Natural killer cell (primary cell): ENCODE measurements around the gene GLE1. TPM values are rescaled to one million over a fixed set of nuclear protein-coding genes. Genes with fewer than 3 reads are reported as not detected.

Experiments
- ATAC-seq, 3 donors: fragments of 150-1000 bp in 2 of 3; fragments of 200-7000 bp in 1 of 3; cut with Tn5 transposase; 1 replicate in 1 of 3; 2 replicates in 2 of 3; pipeline ENCODE4 v1.10.0; 2021; ENCODE audit warnings: mild to moderate bottlenecking in 2 of 3, moderate library complexity in 2 of 3
- DNase-seq, 2 donors: peaks; one replicate each; pipeline versions ENCODE4 v3.0.0 to v3.0.0-alpha.2; 2013 to 2021; ENCODE audit warnings: mixed read lengths in 1 of 2
- H3K27ac ChIP-seq: one replicate; pipeline ENCODE4 v1.5.1; 2013; ENCODE audit warnings: mild to moderate bottlenecking, low read length
- H3K27me3 ChIP-seq: one replicate; pipeline ENCODE4 v1.6.1; 2013; ENCODE audit warnings: low read length; ENCODE audit not compliant: control insufficient read depth, insufficient read depth
- H3K36me3 ChIP-seq: one replicate; pipeline ENCODE4 v1.6.1; 2013; ENCODE audit warnings: low read length; ENCODE audit not compliant: control insufficient read depth, insufficient read depth
- H3K4me1 ChIP-seq: one replicate; pipeline ENCODE4 v1.6.1; 2013; ENCODE audit warnings: low read length; ENCODE audit not compliant: control insufficient read depth, insufficient read depth
- H3K4me3 ChIP-seq: one replicate; pipeline ENCODE4 v1.5.1; 2013; ENCODE audit warnings: low read length
- H3K9me3 ChIP-seq: one replicate; pipeline ENCODE4 v1.6.1; 2013; ENCODE audit warnings: low read length; ENCODE audit not compliant: control insufficient read depth, insufficient read depth
- H3K27ac Mint-ChIP-seq, 2 donors: one replicate each; pipeline ENCODE4 v1.8.0; 2022; ENCODE audit warnings: mild to moderate bottlenecking in 2 of 2, mixed read lengths in 2 of 2, moderate library complexity in 1 of 2
- H3K27me3 Mint-ChIP-seq, 2 donors: one replicate each; pipeline ENCODE4 v1.8.0; 2022; ENCODE audit warnings: low read depth in 2 of 2, mixed read lengths in 2 of 2
- H3K36me3 Mint-ChIP-seq: one replicate; pipeline ENCODE4 v1.8.0; 2022; ENCODE audit warnings: mixed read lengths
- H3K4me1 Mint-ChIP-seq, 2 donors: one replicate each; pipeline ENCODE4 v1.8.0; 2022; ENCODE audit warnings: mixed read lengths in 2 of 2
- H3K4me3 Mint-ChIP-seq: one replicate; pipeline ENCODE4 v1.8.0; 2022; ENCODE audit warnings: mild to moderate bottlenecking, moderate library complexity, mixed read lengths
- H3K9me3 Mint-ChIP-seq, 2 donors: one replicate each; pipeline ENCODE4 v1.8.0; 2022; ENCODE audit warnings: mixed read lengths in 2 of 2
- WGBS: methylation state at CpG from one replicate; pipeline ENCODE4 v1.1.7; 2013; ENCODE audit warnings: missing lambda C conversion rate; ENCODE audit not compliant: insufficient coverage; 5-methylcytosine and 5-hydroxymethylcytosine counted together
- intact Hi-C: fragments of 100-400 bp; cut with micrococcal nuclease; formaldehyde crosslinking; loops from one replicate; pipeline ENCODE4 v1.14.2; 2022
- total RNA-seq, 4 donors: library from RNA; stranded (reverse); fragments of 120-200 nt in 1 of 4; gene quantifications; one replicate each; pipeline versions ENCODE4 v1.2.3 to v1.2.4, GENCODE V29; 2013 to 2022
- TF ChIP-seq, protein P1 (sequence below): fragments of 200-600 bp; IDR thresholded peaks from one replicate; pipeline ENCODE4 v1.8.0; 2022; ENCODE audit warnings: antibody characterized with exemption

The GLE1 gene
- total RNA-seq, 3 donors from 2014 or later (not counting 1 experiment from before 2014, with no cell fraction given): 21.2 to 33.3 (median 23.3) TPM

DNA sequence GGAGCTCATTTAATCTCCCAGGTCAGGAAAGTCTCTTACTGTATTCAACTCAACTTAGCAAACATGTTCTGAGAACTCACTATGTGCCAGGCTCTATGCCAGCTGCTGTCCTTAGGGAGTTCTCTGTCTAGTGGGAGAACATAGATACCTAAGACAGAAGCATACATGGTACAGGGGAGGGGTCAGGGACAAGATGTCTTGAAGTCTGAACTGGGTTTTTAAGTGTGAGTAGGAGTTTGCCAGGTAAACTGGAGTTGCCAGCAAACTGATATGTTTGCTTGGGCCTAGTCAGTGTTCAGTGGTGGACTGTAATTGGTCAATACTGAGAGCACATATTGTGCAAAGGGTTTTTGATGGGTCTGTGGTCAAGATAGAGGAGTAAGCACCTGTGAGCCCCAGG, 18.3 kb upstream of the GLE1 start:
- TF ChIP-seq, protein P1, sequence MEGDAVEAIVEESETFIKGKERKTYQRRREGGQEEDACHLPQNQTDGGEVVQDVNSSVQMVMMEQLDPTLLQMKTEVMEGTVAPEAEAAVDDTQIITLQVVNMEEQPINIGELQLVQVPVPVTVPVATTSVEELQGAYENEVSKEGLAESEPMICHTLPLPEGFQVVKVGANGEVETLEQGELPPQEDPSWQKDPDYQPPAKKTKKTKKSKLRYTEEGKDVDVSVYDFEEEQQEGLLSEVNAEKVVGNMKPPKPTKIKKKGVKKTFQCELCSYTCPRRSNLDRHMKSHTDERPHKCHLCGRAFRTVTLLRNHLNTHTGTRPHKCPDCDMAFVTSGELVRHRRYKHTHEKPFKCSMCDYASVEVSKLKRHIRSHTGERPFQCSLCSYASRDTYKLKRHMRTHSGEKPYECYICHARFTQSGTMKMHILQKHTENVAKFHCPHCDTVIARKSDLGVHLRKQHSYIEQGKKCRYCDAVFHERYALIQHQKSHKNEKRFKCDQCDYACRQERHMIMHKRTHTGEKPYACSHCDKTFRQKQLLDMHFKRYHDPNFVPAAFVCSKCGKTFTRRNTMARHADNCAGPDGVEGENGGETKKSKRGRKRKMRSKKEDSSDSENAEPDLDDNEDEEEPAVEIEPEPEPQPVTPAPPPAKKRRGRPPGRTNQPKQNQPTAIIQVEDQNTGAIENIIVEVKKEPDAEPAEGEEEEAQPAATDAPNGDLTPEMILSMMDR: no peak
- H3K4me1 Mint-ChIP-seq: no peaks in the 10 kb centered on the region
- Histone ChIP-seq H3K27ac (no peak overlapping the region), H3K36me3 (peaks cover 73% of the 10 kb centered on the region), H3K4me1 (no peaks in the 10 kb centered on the region), H3K9me3 (no peaks in the 10 kb centered on the region), H3K27me3 (no peaks in the 10 kb centered on the region), H3K4me3 (no peak overlapping the region)
- intact Hi-C loops: no loop called here
- no peaks in the 10 kb centered on the region for H3K9me3 Mint-ChIP-seq
- H3K27me3 Mint-ChIP-seq: no peaks in the 10 kb centered on the region
- no peak overlapping the region for H3K4me3 Mint-ChIP-seq
- peaks cover 13% of the 10 kb centered on the region for H3K36me3 Mint-ChIP-seq
- DNase-seq (no peak), ATAC-seq (no peak)
- peak overlapping the region in 1 of 2 donors; percentile 28 for H3K27ac Mint-ChIP-seq

DNA sequence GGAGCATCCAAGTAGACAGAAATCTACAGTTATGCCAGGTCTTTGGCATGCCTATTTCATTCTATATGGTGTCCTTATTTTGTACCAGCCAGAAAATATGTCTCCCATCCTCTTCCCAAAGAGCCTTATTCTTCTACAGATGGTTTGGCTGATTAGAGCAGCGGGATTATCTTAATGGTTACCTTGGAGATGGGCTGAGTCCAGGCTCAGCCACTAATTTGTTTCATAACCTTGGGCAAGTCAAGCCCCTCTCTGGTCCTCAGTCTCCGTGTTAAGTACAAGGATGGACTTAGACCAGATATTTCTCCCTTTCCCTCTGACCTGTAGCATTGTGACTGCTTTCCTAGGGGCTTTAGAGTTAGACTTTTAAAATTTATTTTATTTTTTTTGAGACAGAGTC, 11.1 kb upstream of the GLE1 start:
- peaks cover 18% of the 10 kb centered on the region for H3K36me3 Mint-ChIP-seq
- 100% methylated on average over 2 of the region's 2 CpGs for WGBS
- H3K27ac ChIP-seq: no peak overlapping the region

DNA sequence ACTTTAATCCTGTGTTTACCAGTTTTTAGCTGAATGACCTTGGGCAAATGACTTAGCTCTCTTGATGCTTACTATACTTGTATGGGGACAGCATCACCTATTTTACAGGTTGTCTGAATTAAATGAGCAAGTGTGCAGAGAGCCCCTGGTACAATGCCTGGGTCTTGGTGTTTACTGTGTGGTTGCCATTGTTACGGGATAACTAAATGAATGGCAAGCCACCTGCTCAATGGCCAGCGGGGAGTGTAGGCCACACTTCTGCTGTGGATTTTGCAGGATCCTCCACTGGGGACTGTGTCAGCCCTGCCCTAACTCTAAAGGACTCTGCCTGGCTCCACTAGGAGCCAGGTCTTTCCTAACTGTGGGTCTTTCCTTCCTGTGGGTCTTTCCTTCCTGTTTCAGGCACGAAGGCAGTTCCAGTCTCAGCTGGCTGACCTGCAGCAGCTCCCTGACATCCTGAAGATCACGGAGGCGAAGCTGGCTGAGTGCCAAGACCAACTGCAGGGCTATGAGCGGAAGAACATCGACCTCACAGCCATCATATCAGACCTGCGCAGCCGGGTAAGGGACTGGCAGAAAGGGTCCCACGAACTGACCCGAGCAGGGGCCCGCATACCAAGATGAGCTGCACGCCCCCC, 10.3 kb upstream of the GLE1 start:
- H3K36me3 ChIP-seq: peaks cover 70% of the 10 kb centered on the region
- TF ChIP-seq, protein P1: no peak
- H3K4me3 Mint-ChIP-seq: no peak overlapping the region
- no peaks in the 10 kb centered on the region for H3K27me3 ChIP-seq
- ATAC-seq (no peak), DNase-seq (peak in 1 of 2 donors; percentile 44)
- H3K27ac ChIP-seq: no peak overlapping the region
- H3K4me3 ChIP-seq: no peak overlapping the region
- H3K4me1 ChIP-seq: no peaks in the 10 kb centered on the region
- H3K27ac Mint-ChIP-seq: no peak overlapping the region
- 31% methylated on average over 13 of the region's 13 CpGs for WGBS
- intact Hi-C loops: no loop called here
- no peaks in the 10 kb centered on the region for H3K4me1 Mint-ChIP-seq
- H3K36me3 Mint-ChIP-seq: peaks cover 16% of the 10 kb centered on the region
- no peaks in the 10 kb centered on the region for H3K9me3 ChIP-seq
- H3K27me3 Mint-ChIP-seq: no peaks in the 10 kb centered on the region
- H3K9me3 Mint-ChIP-seq: no peaks in the 10 kb centered on the region

More for the DNA sequence above, 11.1 kb upstream of the GLE1 start:
- ATAC-seq (no peak), DNase-seq (no peak)
- Mint-ChIP-seq H3K4me1 (no peaks in the 10 kb centered on the region), H3K27me3 (no peaks in the 10 kb centered on the region), H3K27ac (no peak overlapping the region), H3K9me3 (no peaks in the 10 kb centered on the region), H3K4me3 (no peak overlapping the region)
- intact Hi-C loops: no loop called here
- H3K36me3 ChIP-seq: peaks cover 67% of the 10 kb centered on the region
- no peak overlapping the region for H3K4me3 ChIP-seq
- no peaks in the 10 kb centered on the region for H3K4me1 ChIP-seq
- TF ChIP-seq, protein P1: no peak
- no peaks in the 10 kb centered on the region for H3K27me3 ChIP-seq
- H3K9me3 ChIP-seq: no peaks in the 10 kb centered on the region

DNA sequence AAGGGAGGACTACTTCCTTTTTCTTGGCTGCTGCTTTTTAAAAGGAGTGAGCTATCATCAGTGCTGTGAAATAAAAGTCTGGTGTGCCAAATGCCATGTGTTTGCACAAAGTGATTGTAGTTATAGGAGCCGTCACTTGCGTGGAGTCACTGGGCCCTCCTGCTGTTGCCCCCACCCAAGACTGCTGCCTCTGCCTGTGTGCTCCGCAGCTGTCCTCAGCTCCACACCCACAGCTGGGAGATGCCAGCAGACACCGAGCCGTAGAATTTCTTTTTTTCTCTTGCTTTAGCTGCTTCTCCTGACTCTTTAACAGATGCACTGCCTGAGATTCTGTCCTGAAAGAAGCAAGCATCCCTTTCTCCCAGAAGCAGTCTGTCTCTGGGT, 9.8 kb upstream of the GLE1 start:
- Histone ChIP-seq H3K27ac (no peak overlapping the region), H3K4me3 (no peak overlapping the region), H3K27me3 (no peaks in the 10 kb centered on the region), H3K4me1 (no peaks in the 10 kb centered on the region), H3K36me3 (peaks cover 65% of the 10 kb centered on the region), H3K9me3 (no peaks in the 10 kb centered on the region)
- H3K4me1 Mint-ChIP-seq: no peaks in the 10 kb centered on the region
- no peaks in the 10 kb centered on the region for H3K9me3 Mint-ChIP-seq
- TF ChIP-seq, protein P1: no peak
- H3K36me3 Mint-ChIP-seq: peaks cover 12% of the 10 kb centered on the region
- 47% methylated on average over 5 of the region's 5 CpGs for WGBS
- intact Hi-C loops: no loop called here
- ATAC-seq (no peak), DNase-seq (no peak)
- no peak overlapping the region for H3K4me3 Mint-ChIP-seq
- H3K27me3 Mint-ChIP-seq: no peaks in the 10 kb centered on the region
- no peak overlapping the region for H3K27ac Mint-ChIP-seq
